B cell (primary cell): ENCODE data around the gene GET4. TPM values are rescaled to one million over a fixed set of nuclear protein-coding genes. Genes with fewer than 3 reads are reported as not detected.

Experiments used
- ATAC-seq: fragments of 200-7000 bp; cut with Tn5 transposase; one replicate; pipeline ENCODE4 v1.10.0; 2021; ENCODE audit warnings: low read depth, mild to moderate bottlenecking, moderate number of reproducible peaks, moderate library complexity
- CTCF ChIA-PET: fragments of 350-600 bp; sonication (Branson Sonifier 250); formaldehyde crosslinking; loops from one replicate; lab custom pipeline; 2021; ENCODE audit warnings: antibody characterized with exemption, inconsistent platforms; lab: Charles Lee
- POLR2A ChIA-PET: fragments of 350-600 bp; sonication (Branson Sonifier 250); formaldehyde crosslinking; loops from one replicate; lab custom pipeline; 2021; ENCODE audit warnings: antibody characterized with exemption; lab: Charles Lee
- DNase-seq: peaks from one replicate; pipeline ENCODE4 v3.0.0; 2013
- H2AFZ ChIP-seq: 2 replicates; pipeline ENCODE4 v1.6.1; 2012; ENCODE audit warnings: mild to moderate bottlenecking, low read depth, low read length; ENCODE audit not compliant: insufficient read depth, poor library complexity, severe bottlenecking
- H3K27ac ChIP-seq, 2 donors: 1 replicate in 1 of 2; 2 replicates in 1 of 2; pipeline ENCODE4 v1.5.1; 2012 to 2013; ENCODE audit warnings: low read length in 2 of 2, mild to moderate bottlenecking in 2 of 2, moderate library complexity in 1 of 2
- H3K27me3 ChIP-seq, 4 experiments: fragments of 200-600 bp in 1 of 4; sonication (generic) in 1 of 4; replicated peaks in 1 of 4; 1 replicate in 2 of 4; 2 replicates in 2 of 4; pipeline versions ENCODE4 v1.6.1 to v1.7.0; 2013 to 2016; ENCODE audit warnings: low read length in 3 of 4, mild to moderate bottlenecking in 2 of 4, mixed read lengths in 1 of 4, moderate library complexity in 1 of 4; ENCODE audit not compliant: insufficient read depth in 4 of 4, control insufficient read depth in 3 of 4; ENCODE audit errors: control extremely low read depth in 1 of 4
- H3K36me3 ChIP-seq, 2 experiments: replicated peaks in 1 of 2; 1 replicate in 1 of 2; 2 replicates in 1 of 2; pipeline versions ENCODE4 v1.6.1 to v1.7.1; 2013; ENCODE audit warnings: low read length in 1 of 2; ENCODE audit not compliant: insufficient read depth in 2 of 2, control insufficient read depth in 1 of 2; ENCODE audit errors: control extremely low read depth in 1 of 2, extremely low read depth in 1 of 2
- H3K4me1 ChIP-seq, 2 donors: fragments of 200-600 bp in 1 of 2; sonication (generic) in 1 of 2; 1 replicate in 1 of 2; 2 replicates in 1 of 2; pipeline versions ENCODE4 v1.5.1 to v1.6.1; 2013 to 2017; ENCODE audit warnings: low read length in 2 of 2; ENCODE audit not compliant: control insufficient read depth in 2 of 2, insufficient read depth in 2 of 2
- H3K4me2 ChIP-seq: replicated peaks from 2 replicates; pipeline ENCODE3; 2012; ENCODE audit warnings: mild to moderate bottlenecking, low read depth, low read length; ENCODE audit not compliant: poor library complexity, severe bottlenecking
- H3K4me3 ChIP-seq, 5 experiments: fragments of 200-600 bp in 1 of 5; sonication (generic) in 1 of 5; 1 replicate in 3 of 5; 2 replicates in 2 of 5; pipeline versions ENCODE4 v1.5.1 to v1.7.0; 2011 to 2016; ENCODE audit warnings: low read length in 4 of 5, mild to moderate bottlenecking in 4 of 5, low read depth in 2 of 5, control low read depth in 1 of 5, moderate library complexity in 1 of 5; ENCODE audit not compliant: insufficient read depth in 1 of 5; ENCODE audit errors: control extremely low read depth in 1 of 5, extremely low read depth in 1 of 5
- H3K79me2 ChIP-seq: fragments of 200-600 bp; sonication (generic); one replicate; pipeline ENCODE4 v1.6.0; 2016; ENCODE audit warnings: low read length; ENCODE audit not compliant: control insufficient read depth, insufficient read depth
- H3K9ac ChIP-seq: fragments of 200-600 bp; sonication (generic); 2 replicates; pipeline ENCODE4 v1.6.1; 2017; ENCODE audit warnings: mild to moderate bottlenecking, low read length, moderate library complexity
- H3K9me3 ChIP-seq, 3 donors: one replicate each; pipeline versions ENCODE4 v1.6.1 to v1.7.1; 2013; ENCODE audit warnings: low read length in 2 of 3; ENCODE audit not compliant: control insufficient read depth in 2 of 3, insufficient read depth in 1 of 3; ENCODE audit errors: control extremely low read depth in 1 of 3
- H4K20me1 ChIP-seq: 2 replicates; pipeline ENCODE4 v1.6.0; 2012; ENCODE audit warnings: mild to moderate bottlenecking, low read length; ENCODE audit not compliant: insufficient read depth, control insufficient read depth, poor library complexity, severe bottlenecking
- H3K27ac Mint-ChIP-seq: one replicate; pipeline ENCODE4 v1.8.0; 2021; ENCODE audit warnings: mixed read lengths
- H3K27me3 Mint-ChIP-seq: one replicate; pipeline ENCODE4 v1.8.0; 2021; ENCODE audit warnings: mixed read lengths
- H3K4me1 Mint-ChIP-seq: one replicate; pipeline ENCODE4 v1.8.0; 2021; ENCODE audit warnings: mixed read lengths
- H3K4me3 Mint-ChIP-seq: one replicate; pipeline ENCODE4 v1.8.0; 2021; ENCODE audit warnings: mixed read lengths
- H3K9me3 Mint-ChIP-seq: one replicate; pipeline ENCODE4 v1.8.0; 2022; ENCODE audit warnings: mixed read lengths; ENCODE audit not compliant: insufficient read depth
- EZH2 ChIP-seq: IDR thresholded peaks from 2 replicates; pipeline ENCODE4 v1.6.1; 2012; ENCODE audit warnings: borderline replicate concordance, low read depth, mild to moderate bottlenecking, moderate library complexity, low read length; ENCODE audit not compliant: insufficient read depth, poor library complexity, severe bottlenecking
- WGBS: methylation state at CpG from one replicate; pipeline ENCODE4 v1.1.5; 2013; ENCODE audit warnings: missing lambda C conversion rate; ENCODE audit not compliant: insufficient coverage; 5-methylcytosine and 5-hydroxymethylcytosine counted together
- intact Hi-C: fragments of 100-400 bp; cut with micrococcal nuclease; formaldehyde crosslinking; loops from one replicate; pipeline ENCODE4 v1.10.0; 2022
- polyA plus RNA-seq: library from polyadenylated mRNA; depleted of rRNA; stranded (reverse); fragments of >200 nt; gene quantifications from 2 replicates; pipeline ENCODE4 v1.2.3, GENCODE V29; 2012
- total RNA-seq, 2 donors: library from RNA; stranded (reverse); fragments of 120-200 nt in 1 of 2; gene quantifications; 1 replicate in 1 of 2; 2 replicates in 1 of 2; pipeline versions ENCODE4 v1.2.3 to v1.2.4, GENCODE V29; 2013 to 2022
- TF ChIP-seq, protein P1 (sequence below): fragments of 200-600 bp; IDR thresholded peaks from one replicate; pipeline ENCODE4 v1.8.0; 2022; ENCODE audit warnings: antibody characterized with exemption, mild to moderate bottlenecking

GET4 gene
- total and polyA plus RNA-seq, 2 donors (not counting 1 experiment from before 2014, with no cell fraction given) = 53.5 to 65.5 TPM

DNA sequence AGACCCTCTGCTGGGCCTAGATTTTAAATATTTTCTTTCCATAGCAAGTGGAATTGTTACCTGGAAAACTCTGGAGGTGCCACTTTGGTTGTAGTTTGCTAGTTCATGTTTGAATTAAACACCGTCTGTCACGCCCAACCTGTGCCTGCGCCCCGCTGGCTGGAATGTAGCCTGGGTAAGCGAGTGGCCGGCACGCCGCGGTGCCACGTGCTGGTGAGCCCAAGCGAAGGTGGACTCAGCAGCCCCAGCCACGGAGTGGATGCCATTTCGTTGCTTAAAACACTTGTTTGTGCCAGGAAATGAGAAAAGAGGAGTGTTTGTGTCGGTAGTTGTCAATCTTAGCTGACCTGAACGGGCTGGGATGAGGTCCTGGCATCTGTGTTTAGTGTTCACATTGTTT lies 2.7 kb downstream of the GET4 start:
- intact Hi-C loops = loop anchor here (5.0 kb wide), 1 partner anchor 263 kb away; no protein-coding TSS in a partner anchor

DNA sequence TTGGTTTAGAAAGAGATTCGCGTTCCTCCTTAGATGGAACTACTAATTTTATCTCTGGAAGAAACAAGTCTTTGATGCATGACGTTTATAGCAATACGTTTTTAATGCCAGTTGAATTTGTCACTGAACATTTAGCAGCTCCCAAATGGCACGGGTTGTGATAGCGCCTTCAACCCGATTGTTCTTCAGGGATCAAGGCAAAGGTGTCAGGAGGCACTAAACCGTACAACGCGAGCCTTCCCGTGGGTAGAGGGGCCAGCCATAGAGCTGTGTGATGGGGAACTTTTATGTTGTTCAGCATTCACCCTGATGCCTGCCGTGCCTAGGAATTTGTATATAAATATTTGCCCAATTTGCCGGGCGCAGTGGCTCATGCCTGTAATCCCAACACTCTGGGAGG lies 3.4 kb downstream of the GET4 start:
- Histone ChIP-seq H3K79me2 (peaks cover 77% of the 10 kb centered on the region), H3K4me3 (no peak overlapping the region), H2AFZ (no peak overlapping the region), H3K27ac (no peak overlapping the region), H3K9ac (no peak overlapping the region), H3K4me1 (peaks cover 12 to 24% of the 10 kb centered on the region in 2 donors), H3K4me2 (no peak overlapping the region), H3K9me3 (peaks cover 0 to 15% (median 0%) of the 10 kb centered on the region in 3 donors), H4K20me1 (peaks cover 69% of the 10 kb centered on the region), H3K36me3 (peaks cover 1 to 9% of the 10 kb centered on the region in 2 experiments), H3K27me3 (no peaks in the 10 kb centered on the region)
- Mint-ChIP-seq H3K4me1 (peaks cover 37% of the 10 kb centered on the region), H3K27ac (no peak overlapping the region), H3K4me3 (no peak overlapping the region), H3K9me3 (no peaks in the 10 kb centered on the region), H3K27me3 (no peaks in the 10 kb centered on the region)
- ATAC-seq = no peak
- TF ChIP-seq, protein P1, sequence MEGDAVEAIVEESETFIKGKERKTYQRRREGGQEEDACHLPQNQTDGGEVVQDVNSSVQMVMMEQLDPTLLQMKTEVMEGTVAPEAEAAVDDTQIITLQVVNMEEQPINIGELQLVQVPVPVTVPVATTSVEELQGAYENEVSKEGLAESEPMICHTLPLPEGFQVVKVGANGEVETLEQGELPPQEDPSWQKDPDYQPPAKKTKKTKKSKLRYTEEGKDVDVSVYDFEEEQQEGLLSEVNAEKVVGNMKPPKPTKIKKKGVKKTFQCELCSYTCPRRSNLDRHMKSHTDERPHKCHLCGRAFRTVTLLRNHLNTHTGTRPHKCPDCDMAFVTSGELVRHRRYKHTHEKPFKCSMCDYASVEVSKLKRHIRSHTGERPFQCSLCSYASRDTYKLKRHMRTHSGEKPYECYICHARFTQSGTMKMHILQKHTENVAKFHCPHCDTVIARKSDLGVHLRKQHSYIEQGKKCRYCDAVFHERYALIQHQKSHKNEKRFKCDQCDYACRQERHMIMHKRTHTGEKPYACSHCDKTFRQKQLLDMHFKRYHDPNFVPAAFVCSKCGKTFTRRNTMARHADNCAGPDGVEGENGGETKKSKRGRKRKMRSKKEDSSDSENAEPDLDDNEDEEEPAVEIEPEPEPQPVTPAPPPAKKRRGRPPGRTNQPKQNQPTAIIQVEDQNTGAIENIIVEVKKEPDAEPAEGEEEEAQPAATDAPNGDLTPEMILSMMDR = no peak
- TF ChIP-seq EZH2 = no peak
- ChIA-PET POLR2A (no interaction called here), CTCF (interaction anchor here (1.1 kb wide), 1 partner anchor 297 kb away, joined by 3 read pairs; no protein-coding TSS in a partner anchor)
- no peak for DNase-seq
- intact Hi-C loops = loop anchor here (5.0 kb wide), 1 partner anchor 263 kb away; no protein-coding TSS in a partner anchor
- 94% methylated on average over 10 of the region's 14 CpGs for WGBS

More for the DNA sequence above, 2.7 kb downstream of the GET4 start:
- Histone ChIP-seq H3K27me3 (no peaks in the 10 kb centered on the region), H3K27ac (no peak overlapping the region), H3K9me3 (peaks cover 0 to 15% (median 0%) of the 10 kb centered on the region in 3 donors), H3K4me2 (no peak overlapping the region), H3K4me1 (peaks cover 12 to 24% of the 10 kb centered on the region in 2 donors), H2AFZ (no peak overlapping the region), H3K9ac (no peak overlapping the region), H3K36me3 (peaks cover 1 to 9% of the 10 kb centered on the region in 2 experiments), H3K4me3 (no peak overlapping the region), H3K79me2 (peaks cover 71% of the 10 kb centered on the region), H4K20me1 (peaks cover 63% of the 10 kb centered on the region)
- CTCF ChIA-PET = interaction anchor here (0.6 to 1.1 kb wide), 3 partner anchors 92 to 298 kb away, joined by 3 read pairs; partner anchors contain the start of gene COX19
- H3K27ac Mint-ChIP-seq = peak overlapping the region; percentile 73
- no peaks in the 10 kb centered on the region for H3K9me3 Mint-ChIP-seq
- peak overlapping the region; percentile 67 for H3K4me3 Mint-ChIP-seq
- no peak for ATAC-seq
- peaks cover 37% of the 10 kb centered on the region for H3K4me1 Mint-ChIP-seq
- WGBS = 98% methylated on average over 15 of the region's 15 CpGs
- DNase-seq = no peak
- POLR2A ChIA-PET = no interaction called here
- no peak for TF ChIP-seq EZH2
- TF ChIP-seq, protein P1 = no peak
- no peaks in the 10 kb centered on the region for H3K27me3 Mint-ChIP-seq
